ENCODE results near the gene RXRB.

The RXRB gene

GRCh38 chr6:33211666-33212422 lies 11.4 kb upstream of the RXRB start:
- no peak for DNase-seq

- DNase-seq: no peak
Observed at GRCh38 chr6:33211136-33211535, 10.7 kb upstream of the RXRB start.

GRCh38 chr6:33209856-33210255 lies 9.4 kb upstream of the RXRB start:
- DNase-seq: no peak

GRCh38 chr6:33208091-33208967 lies 7.9 kb upstream of the RXRB start, which contains the start of gene RING1:
Gene RING1, plus strand, starts transcription at chr6:33208500. Its CDS starts 323 bp downstream, at chr6:33208823.
- DNase-seq: peak in 1 of 2 experiments; percentile 12

GRCh38 chr6:33207552-33208090 lies 7.2 kb upstream of the RXRB start:
- no peak for DNase-seq

GRCh38 chr6:33206864-33207551 lies 6.5 kb upstream of the RXRB start:
- DNase-seq: no peak

- DNase-seq: no peak
Observed at GRCh38 chr6:33206027-33206863, 5.8 kb upstream of the RXRB start.

- DNase-seq: no peak
Observed at GRCh38 chr6:33205191-33206026, 4.9 kb upstream of the RXRB start.

- peak in 1 of 2 experiments; percentile 47 for DNase-seq
Observed at GRCh38 chr6:33204415-33205190, 4.1 kb upstream of the RXRB start, which contains the start of gene HSD17B8. Gene HSD17B8, plus strand, starts transcription at chr6:33204655. Its CDS starts 14 bp downstream, at chr6:33204669.

- DNase-seq: no peak
Observed at GRCh38 chr6:33204165-33204414, 3.6 kb upstream of the RXRB start.

- no peak for DNase-seq
Observed at GRCh38 chr6:33203443-33204164, 3.1 kb upstream of the RXRB start.

- no peak for DNase-seq
Observed at GRCh38 chr6:33202799-33203198, 2.3 kb upstream of the RXRB start.

GRCh38 chr6:33201935-33202334 lies 1.5 kb upstream of the RXRB start:
- DNase-seq: no peak

- DNase-seq: no peak
Observed at GRCh38 chr6:33201147-33201545, 681 bp upstream of the RXRB start.

GRCh38 chr6:33199687-33200218 lies 712 bp downstream of the RXRB start:
- no peak for DNase-seq

- DNase-seq: no peak
Observed at GRCh38 chr6:33198853-33199436, 1.5 kb downstream of the RXRB start.

GRCh38 chr6:33198159-33198852 lies 2.2 kb downstream of the RXRB start:
- no peak for DNase-seq

- no peak for DNase-seq
Observed at GRCh38 chr6:33197431-33198048, 2.9 kb downstream of the RXRB start.
